GM21528 (cell line): ENCODE measurements around the gene PRKAR1B.

ENCODE experiments used
- ATAC-seq: cut with Tn5 transposase; IDR thresholded peaks from one replicate; pipeline ENCODE4 v1.9.1; 2021; ENCODE audit warnings: mild to moderate bottlenecking, moderate library complexity; ENCODE audit not compliant: unreplicated experiment, low FRiP score

The PRKAR1B gene

GRCh38 chr7:528451-528850, 198.6 kb downstream of the PRKAR1B start:
- ATAC-seq, result no peak

- no peak for ATAC-seq
Measured at GRCh38 chr7:527723-528122, 199.4 kb downstream of the PRKAR1B start.

- no peak for ATAC-seq
Measured at GRCh38 chr7:526460-527034, 200.5 kb downstream of the PRKAR1B start.

GRCh38 chr7:525740-526139, 201.3 kb downstream of the PRKAR1B start:
- ATAC-seq, result no peak

- no peak for ATAC-seq
Measured at GRCh38 chr7:524800-525199, 202.3 kb downstream of the PRKAR1B start.

- no peak for ATAC-seq
Measured at GRCh38 chr7:523347-524336, 203.4 kb downstream of the PRKAR1B start.

GRCh38 chr7:522951-523314, 204.1 kb downstream of the PRKAR1B start:
- ATAC-seq, result no peak

GRCh38 chr7:522071-522950, 204.8 kb downstream of the PRKAR1B start:
- no peak for ATAC-seq

- no peak for ATAC-seq
Measured at GRCh38 chr7:521221-522070, 205.6 kb downstream of the PRKAR1B start.

- ATAC-seq, result no peak
Measured at GRCh38 chr7:520503-521161, 206.4 kb downstream of the PRKAR1B start.

GRCh38 chr7:519484-520390, 207.3 kb downstream of the PRKAR1B start, which contains the start of gene PDGFA:
Gene PDGFA (minus strand): TSS chr7:519846. CDS start chr7:519001, 845 bp downstream.
- no peak for ATAC-seq

GRCh38 chr7:518630-519483, 208.2 kb downstream of the PRKAR1B start:
- ATAC-seq, result no peak

- no peak for ATAC-seq
Measured at GRCh38 chr7:517774-518629, 209.1 kb downstream of the PRKAR1B start.

- no peak for ATAC-seq
Measured at GRCh38 chr7:516606-517456, 210.2 kb downstream of the PRKAR1B start.

GRCh38 chr7:516216-516605, 210.9 kb downstream of the PRKAR1B start:
- no peak for ATAC-seq

GRCh38 chr7:515628-516027, 211.5 kb downstream of the PRKAR1B start:
- ATAC-seq, result no peak
